ENCODE data around the gene ACVR1. TPM values are rescaled to one million over a fixed set of nuclear protein-coding genes. Genes with fewer than 3 reads are reported as not detected.
A peak's percentile ranks its signal among the peaks of the same experiment; 100 is the strongest.
"Not testable (repeated sequence)": the region's sequence is repeated elsewhere in the genome, so short reads cannot be mapped to it uniquely, and the experiment has no call there.

Gene ACVR1
- total RNA-seq, 1 experiment from 2014 or later: 7.2 TPM

DNA sequence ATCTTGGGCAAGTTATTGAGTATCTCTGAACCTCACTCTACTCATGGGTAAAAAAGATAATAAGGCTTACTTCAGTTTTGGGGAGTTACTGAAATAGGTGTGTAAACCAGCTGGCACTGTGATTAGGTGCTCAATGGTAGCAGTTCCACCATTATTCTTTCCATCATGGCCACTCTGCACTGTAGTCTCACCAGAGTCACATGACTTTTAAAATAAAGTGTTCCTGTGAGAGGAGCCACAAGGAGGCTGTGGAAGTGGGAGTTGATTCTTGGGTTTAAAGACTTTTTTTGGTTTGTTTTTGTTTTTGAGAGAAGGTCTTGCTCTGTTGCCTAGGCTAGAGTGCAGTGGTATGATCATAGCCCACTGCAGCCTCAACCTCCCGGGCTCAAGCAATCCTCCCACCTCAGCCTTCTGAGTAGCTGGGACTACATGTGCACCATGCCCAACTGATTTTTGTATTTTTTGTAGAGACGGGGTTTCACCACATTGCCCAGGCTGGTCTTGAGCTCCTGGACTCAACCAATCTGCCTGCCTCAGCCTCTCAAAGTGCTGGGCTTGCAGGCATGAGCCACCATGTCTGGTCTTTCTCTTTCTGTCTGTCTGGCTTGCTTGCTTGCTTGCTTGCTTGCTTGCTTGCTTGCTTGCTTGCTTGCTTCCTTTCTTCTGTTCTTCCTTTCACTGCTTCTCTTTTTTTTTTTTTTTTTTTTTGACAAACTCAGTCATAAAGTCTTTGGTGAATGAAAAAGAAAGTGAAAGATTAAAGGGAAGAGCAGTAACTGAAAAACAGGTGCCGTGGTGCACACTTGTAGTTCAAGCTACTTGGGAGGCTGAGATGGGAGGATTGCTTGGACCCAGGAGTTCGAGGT lies 21.2 kb upstream of the ACVR1 start:
- in situ Hi-C loops (cut with HindIII; ENCODE audit: low pct_unique_long_range_greater_than_20kb, low sequenced_read_pairs): no loop called here
- no peak for DNase-seq (ENCODE audit: low read depth, low spot score)

DNA sequence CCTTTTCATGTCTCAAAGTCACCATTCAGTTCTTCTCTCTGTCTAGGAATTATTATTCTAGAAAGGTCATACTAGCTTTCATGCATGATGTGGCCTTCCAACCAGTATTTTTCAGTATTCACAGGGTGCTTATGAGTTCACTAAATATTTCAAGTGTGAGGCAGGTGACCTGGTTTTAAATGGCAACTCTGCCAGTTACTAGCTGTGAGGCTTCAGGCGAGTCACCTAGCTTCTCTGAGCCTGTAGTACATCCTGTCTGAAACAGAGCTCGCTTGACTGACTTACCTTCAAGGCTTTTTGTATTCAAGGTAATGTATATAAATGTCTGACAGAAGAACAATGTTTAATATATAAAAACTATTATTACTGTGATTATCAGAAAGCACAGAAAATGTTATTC lies 19.4 kb upstream of the ACVR1 start:
- in situ Hi-C loops (cut with HindIII; ENCODE audit: low pct_unique_long_range_greater_than_20kb, low sequenced_read_pairs): no loop called here
- DNase-seq (ENCODE audit: low read depth, low spot score): no peak

DNA sequence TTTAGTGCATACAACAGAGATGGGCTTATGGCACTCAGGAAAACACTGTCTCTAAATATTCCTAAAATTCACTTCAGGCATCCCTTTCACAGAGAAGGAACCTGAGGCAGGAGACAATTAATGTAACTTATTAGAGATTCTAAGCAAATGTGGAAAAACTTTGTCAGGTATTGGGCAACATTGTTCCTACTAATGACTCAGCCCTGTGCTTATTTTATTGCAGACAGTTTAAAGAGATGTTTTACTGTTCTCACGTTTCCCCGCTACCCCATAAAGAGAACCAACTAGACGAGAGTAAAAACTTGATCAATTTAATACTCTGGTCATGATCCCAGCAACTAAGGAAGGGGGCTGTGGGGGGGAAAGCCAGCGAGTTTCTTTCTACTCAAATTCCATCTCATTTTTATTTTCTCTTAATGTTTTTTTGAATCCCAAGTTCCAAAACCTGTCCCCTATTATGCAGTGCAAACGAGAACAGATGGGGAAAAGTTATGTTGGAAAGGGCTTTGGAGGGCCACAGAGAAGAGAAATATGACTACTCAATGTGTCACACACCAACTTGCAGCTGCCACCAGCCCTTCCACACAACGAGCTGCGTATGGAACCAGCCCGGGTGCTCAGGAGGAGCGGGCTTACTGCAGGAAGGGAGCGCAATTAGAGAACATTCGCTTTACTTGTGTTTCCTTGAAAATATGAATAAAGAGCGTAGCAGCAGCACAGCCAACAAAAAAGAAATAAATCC lies 18.7 kb upstream of the ACVR1 start:
- in situ Hi-C loops (cut with HindIII; ENCODE audit: low pct_unique_long_range_greater_than_20kb, low sequenced_read_pairs): no loop called here
- no peak for DNase-seq (ENCODE audit: low read depth, low spot score)

DNA sequence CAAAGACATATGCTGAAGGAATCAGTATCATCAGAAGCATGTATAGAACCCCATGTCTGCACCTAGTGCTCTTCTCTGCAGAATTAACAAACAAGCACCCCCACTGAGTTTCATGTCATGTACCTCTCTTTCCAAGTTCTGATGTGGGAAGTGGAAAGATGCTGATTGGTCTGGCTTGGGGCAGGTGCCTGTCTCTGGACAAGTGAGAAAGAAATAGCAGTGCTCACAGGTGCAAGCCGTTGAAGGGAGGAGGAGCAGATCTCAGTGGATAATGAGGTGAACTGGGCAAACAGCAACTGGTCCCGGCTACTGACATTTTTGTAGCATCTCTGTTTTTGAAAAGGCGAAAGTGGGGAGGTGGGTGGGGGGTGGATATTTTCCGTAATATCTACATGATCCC lies 17.5 kb upstream of the ACVR1 start:
- in situ Hi-C loops (cut with HindIII; ENCODE audit: low pct_unique_long_range_greater_than_20kb, low sequenced_read_pairs): no loop called here
- no peak for DNase-seq (ENCODE audit: low read depth, low spot score)

DNA sequence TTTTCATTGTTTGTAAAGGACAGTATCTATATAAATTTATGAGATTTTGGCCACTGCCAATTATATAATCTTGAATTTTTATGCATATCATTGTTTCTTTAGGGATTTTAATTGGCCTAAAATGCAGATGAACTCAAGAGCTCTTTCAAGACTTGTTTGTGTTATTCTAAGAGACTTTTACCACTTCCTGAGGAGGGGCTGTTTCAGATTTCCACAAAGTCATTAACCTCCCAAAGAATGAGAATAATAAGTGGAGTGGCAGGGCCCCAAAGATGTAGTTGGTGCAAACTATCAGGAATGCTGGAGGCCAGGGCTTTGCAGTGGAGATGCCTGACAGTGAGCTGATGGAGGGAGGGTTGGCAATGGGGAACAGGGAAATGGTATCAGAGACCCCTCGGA lies 15.5 kb upstream of the ACVR1 start:
- no peak for DNase-seq (ENCODE audit: low read depth, low spot score)
- in situ Hi-C loops (cut with HindIII; ENCODE audit: low pct_unique_long_range_greater_than_20kb, low sequenced_read_pairs): no loop called here

DNA sequence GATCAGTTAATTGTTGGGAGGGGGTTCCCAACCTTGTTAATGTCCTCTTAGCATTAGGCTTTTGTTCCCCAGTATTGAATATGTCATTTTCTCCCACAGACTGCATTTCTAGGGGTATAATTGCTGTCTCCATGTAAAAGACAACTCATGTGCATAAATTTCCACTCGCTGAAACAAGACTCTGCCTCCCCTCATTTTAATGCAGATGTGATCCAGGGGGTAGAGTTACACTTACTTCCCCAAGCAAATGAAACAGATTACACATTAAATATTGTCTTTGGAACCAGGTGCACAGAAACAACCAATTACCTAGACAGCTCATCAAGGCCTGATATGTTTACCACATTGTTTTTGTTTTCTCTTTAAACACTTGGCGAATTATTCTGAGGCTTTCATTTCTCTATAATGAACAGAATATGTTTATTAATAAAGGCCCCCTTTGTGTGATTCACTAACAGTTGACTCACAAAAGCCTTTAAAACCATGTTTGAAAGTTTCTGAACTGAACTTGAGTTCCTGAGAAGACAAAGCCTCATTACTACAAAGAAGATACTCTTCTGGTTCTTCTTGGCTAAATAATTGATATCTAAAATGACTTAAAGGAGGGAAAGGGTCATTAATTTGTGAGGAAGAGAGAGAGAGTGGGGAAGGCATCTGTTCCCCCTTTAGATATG lies 15.0 kb upstream of the ACVR1 start:
- peak; percentile 35 for DNase-seq (ENCODE audit: low read depth, low spot score)
- in situ Hi-C loops (cut with HindIII; ENCODE audit: low pct_unique_long_range_greater_than_20kb, low sequenced_read_pairs): no loop called here

DNA sequence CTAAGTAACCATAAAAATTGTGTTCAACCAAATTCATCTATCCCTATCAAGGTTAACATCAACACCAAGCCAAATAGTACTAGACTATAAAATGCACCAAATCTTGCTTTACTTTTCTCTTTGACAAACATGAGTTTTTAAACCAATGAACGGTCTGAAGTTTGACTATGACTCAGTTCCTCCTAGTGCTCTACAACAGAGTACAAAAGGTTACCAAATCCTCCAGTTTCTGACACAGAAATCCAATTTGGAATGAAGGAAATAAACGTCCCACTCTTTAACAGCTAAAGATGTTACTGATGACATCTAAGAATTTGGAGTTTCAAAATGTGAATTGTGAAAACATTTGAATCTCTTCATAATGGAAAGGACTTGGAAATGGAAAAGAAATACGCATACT lies 11.8 kb upstream of the ACVR1 start:
- DNase-seq (ENCODE audit: low read depth, low spot score): no peak
- in situ Hi-C loops (cut with HindIII; ENCODE audit: low pct_unique_long_range_greater_than_20kb, low sequenced_read_pairs): no loop called here

DNA sequence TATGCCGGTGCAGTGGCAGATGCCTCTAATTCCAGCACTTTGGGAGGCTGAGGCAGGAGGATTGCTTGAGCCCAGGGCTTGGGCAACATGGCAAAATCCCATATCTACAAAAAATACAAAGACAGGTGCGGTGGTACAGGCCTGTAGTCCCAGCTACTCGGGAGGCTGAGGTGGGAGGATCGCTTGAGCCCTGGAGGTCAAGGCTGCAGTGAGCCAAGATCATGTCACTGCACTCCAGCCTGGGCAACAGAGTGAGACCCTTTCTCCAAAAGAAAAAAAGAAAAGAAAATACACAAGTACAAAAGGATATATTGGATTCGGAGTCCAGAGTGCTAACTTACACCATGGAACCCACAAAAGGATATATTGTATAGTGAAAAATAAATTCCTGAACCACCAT lies 8.4 kb upstream of the ACVR1 start:
- in situ Hi-C loops (cut with HindIII; ENCODE audit: low pct_unique_long_range_greater_than_20kb, low sequenced_read_pairs); DNase-seq (ENCODE audit: low read depth, low spot score): not testable (repeated sequence)

DNA sequence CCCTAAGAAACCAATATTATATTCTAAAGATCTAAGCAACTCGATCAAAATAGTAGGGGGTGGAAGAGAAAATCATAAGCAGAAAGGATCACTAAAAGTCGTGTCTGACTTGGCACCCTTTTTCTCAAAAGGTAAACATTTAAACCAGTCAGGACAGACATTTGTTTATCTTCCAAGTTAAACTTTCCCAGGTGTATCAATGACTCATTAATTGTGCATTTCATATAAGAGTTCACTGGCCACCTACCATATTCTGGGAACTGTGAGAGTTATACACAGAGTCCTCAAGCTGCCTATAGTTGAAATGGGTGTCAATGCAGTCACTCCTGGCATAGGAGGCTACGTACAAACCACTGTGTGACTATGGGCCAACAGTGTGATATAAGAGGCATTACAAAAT lies 4.8 kb upstream of the ACVR1 start:
- in situ Hi-C loops (cut with HindIII; ENCODE audit: low pct_unique_long_range_greater_than_20kb, low sequenced_read_pairs): no loop called here
- DNase-seq (ENCODE audit: low read depth, low spot score): no peak

DNA sequence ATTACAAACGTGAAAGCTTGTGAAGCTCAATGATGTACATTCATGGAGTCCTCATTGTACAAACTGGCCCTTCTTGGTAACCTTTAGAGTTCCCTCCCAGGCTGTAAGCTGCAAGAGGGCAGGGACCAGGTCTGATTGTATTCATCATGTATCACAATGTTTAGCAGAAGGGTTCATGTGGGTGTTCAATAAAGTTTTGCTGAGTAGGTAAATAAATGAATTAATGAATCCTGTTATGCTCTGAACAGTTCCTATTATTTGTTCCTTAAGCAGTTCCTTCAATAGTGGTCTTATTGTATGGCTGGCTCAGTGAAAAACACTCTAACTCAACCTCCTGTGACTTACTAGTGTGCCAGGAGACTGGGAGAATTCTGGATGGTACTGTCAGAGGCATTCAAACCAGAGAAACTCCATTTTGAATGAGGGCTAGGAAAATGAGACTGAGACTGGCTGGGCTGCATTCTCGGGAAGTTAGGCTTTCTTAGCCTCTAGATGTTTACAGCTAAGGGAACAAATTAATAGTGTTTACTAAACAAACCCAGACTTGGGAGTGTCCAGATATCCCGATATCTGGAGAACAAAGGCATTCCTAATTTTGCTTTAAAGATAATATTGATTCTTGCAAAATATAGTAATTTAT lies 1.8 kb upstream of the ACVR1 start:
- in situ Hi-C loops (cut with HindIII; ENCODE audit: low pct_unique_long_range_greater_than_20kb, low sequenced_read_pairs): loop anchor here (5.0 kb wide), 1 partner anchor 101 kb away; no protein-coding TSS in a partner anchor
- DNase-seq (ENCODE audit: low read depth, low spot score): no peak

DNA sequence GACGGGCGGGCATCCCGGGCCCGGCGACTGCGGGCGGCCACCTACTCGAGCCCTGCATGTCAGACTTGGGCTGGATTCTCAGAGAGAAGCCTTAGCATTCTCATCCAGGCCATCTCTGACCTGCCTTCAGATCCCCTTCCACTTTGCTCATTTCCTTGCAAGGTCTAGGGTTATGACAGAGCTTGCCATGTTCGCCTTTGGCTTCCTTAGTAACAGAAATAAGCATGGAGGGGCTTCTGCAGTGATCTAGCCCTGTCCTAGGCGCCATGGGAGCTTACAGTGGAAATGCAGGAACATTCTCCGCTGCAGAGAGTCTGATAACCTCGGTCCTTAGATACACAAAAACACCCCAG lies 632 bp upstream of the ACVR1 start:
- peak; percentile 25 for DNase-seq (ENCODE audit: low read depth, low spot score)
- in situ Hi-C loops (cut with HindIII; ENCODE audit: low pct_unique_long_range_greater_than_20kb, low sequenced_read_pairs): loop anchor here (5.0 kb wide), 1 partner anchor 99 kb away; no protein-coding TSS in a partner anchor

DNA sequence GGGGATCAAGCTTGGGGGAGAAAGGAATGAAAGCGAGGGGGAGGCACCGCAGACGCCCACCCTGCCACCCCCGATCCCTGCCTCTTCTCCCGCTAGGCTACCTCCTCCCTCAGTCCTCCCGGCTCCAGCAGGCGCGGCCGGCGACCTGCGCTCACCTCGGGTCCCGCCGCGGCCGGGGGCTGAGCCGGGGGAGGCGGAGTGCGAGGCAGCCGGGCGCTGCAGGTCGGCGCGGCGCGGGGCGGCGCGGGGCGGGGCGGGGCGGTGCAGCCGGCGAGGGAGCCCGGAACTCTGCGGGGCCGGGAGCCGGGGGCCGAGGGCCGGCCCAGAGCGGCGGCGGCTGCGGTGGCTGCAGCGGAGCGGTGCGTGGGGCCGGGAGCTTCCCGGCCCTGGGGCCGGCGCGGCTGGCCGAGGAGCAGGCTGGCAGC lies 477 bp downstream of the ACVR1 start:
- peak; percentile 13 for DNase-seq (ENCODE audit: low read depth, low spot score)
- in situ Hi-C loops (cut with HindIII; ENCODE audit: low pct_unique_long_range_greater_than_20kb, low sequenced_read_pairs): loop anchor here (5.0 kb wide), 1 partner anchor 98 kb away; no protein-coding TSS in a partner anchor

DNA sequence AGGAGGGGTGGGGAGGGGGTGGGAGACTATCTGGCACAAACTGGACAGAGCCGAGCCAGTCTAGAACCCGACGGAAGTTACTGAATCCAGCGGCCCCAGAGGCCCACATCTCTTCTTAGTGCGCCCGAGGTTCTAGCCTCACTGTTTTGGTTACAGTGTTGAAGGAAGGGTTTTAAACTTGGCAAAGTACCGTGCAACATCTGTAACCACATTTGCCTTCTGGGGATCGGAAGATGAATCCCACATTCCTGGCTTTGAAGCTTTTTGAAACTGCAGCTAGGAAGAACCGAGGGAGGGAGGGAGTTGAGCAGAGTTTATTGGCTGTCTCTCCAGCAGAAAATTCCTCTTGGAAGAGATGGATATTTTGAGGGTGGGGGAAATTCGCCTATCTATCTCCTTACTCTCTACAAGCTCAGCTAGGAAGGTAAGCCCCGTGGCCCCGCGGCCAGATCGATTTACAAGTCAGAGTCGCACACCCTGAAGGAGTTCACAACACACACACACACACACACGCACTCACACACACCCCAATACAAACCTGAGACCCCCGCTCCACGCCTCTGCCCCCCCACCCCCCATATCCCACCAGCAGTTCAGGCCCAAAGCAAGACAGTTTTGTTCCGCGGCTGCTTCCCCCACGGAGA lies 1.0 kb downstream of the ACVR1 start:
- peak; percentile 29 for DNase-seq (ENCODE audit: low read depth, low spot score)
- in situ Hi-C loops (cut with HindIII; ENCODE audit: low pct_unique_long_range_greater_than_20kb, low sequenced_read_pairs): loop anchor here (5.0 kb wide), 1 partner anchor 98 kb away; no protein-coding TSS in a partner anchor

DNA sequence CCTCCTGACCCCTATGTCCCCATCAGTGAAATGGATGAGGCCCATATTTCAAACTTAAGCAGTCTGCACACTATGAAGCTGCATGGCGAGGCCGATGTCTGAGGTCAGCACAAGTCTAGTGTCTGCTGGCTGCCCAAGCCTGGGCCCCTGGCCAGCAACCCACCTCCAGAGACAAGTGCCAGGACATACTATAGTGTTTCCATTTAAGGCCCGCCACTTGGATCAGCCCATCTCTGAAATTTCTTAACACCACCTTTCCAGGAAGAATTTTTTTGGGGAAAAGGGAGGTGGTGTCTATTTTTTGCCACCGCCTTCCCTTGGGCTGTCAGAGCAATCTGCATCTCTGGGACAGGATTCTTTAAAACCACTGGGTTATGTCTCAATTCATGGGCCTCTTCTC lies 1.8 kb downstream of the ACVR1 start:
- in situ Hi-C loops (cut with HindIII; ENCODE audit: low pct_unique_long_range_greater_than_20kb, low sequenced_read_pairs): no loop called here

DNA sequence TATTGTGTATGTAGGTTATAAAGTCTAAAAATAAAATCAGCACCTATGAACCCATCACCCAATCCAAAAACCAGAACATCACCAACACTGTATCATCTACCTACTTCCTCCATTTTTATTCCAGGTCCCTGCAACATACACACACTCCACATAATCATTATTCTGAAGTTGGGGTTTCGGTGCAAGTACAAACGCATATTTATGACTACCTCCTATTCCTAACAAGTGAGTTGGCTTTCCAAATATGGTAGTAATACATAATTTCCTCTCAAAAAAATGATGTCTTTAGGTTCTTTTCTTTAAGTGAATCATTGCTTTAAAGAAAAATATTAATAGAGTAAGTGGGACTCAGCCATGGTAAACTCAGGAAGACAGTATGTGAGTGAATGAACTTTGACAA lies 3.3 kb downstream of the ACVR1 start:
- in situ Hi-C loops (cut with HindIII; ENCODE audit: low pct_unique_long_range_greater_than_20kb, low sequenced_read_pairs): no loop called here
- no peak for DNase-seq (ENCODE audit: low read depth, low spot score)

More for the DNA sequence above, 1.8 kb downstream of the ACVR1 start:
- no peak for DNase-seq (ENCODE audit: low read depth, low spot score)

DNA sequence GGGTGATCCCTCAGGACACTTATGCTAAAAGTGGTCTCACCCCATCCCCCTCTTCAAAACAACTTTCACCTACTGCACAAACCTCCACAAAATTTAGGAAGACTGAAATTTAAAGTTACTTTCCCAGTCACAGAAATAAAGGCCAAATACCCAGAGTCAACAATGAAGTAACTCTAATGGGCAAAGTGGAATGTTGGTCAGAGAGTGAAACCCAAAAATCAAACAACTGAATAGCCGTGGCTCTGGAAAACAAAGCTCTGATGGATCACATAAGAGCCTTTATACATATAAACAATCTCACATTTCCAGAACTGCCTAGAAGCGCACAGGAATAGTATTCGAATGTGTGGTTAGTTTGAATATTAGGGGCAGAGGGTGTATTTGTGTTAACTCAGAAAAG lies 4.7 kb downstream of the ACVR1 start:
- no peak for DNase-seq (ENCODE audit: low read depth, low spot score)
- in situ Hi-C loops (cut with HindIII; ENCODE audit: low pct_unique_long_range_greater_than_20kb, low sequenced_read_pairs): no loop called here

DNA sequence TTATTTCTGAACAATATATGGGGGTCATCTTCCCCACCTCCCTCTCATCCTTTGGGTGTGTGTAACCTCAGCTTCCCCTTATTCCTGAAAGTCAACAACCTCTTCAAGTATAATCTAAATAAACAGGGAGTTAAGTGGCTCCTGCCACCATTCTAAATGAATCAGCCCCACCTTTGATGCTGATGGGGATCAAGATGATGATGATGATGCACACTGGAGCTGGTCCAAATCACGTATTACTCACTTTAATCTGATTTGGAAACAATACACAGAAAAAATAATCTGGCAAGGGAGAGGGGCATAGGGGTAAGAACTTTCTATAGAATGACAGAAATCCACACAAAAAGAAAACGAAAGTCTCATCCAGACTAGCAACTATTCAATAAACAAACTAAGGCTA lies 7.1 kb downstream of the ACVR1 start:
- in situ Hi-C loops (cut with HindIII; ENCODE audit: low pct_unique_long_range_greater_than_20kb, low sequenced_read_pairs): no loop called here
- no peak for DNase-seq (ENCODE audit: low read depth, low spot score)
